Endodermal cell (in vitro differentiated cells): ENCODE results near the gene C1orf116. TPM values are rescaled to one million over a fixed set of nuclear protein-coding genes. Genes with fewer than 3 reads are reported as not detected.

Experiments used
- DNase-seq: peaks from one replicate; pipeline ENCODE4 v3.0.0-alpha.2; 2017
- H3K27ac ChIP-seq: 2 replicates; pipeline ENCODE4 v1.5.1; 2013; ENCODE audit warnings: mild to moderate bottlenecking, low read depth, low read length, moderate library complexity
- H3K27me3 ChIP-seq: 2 replicates; pipeline ENCODE4 v1.6.1; 2013; ENCODE audit warnings: mild to moderate bottlenecking, low read length, moderate library complexity; ENCODE audit not compliant: insufficient read depth, control insufficient read depth, poor library complexity, severe bottlenecking
- H3K36me3 ChIP-seq: 2 replicates; pipeline ENCODE4 v1.7.0; 2013; ENCODE audit warnings: mild to moderate bottlenecking, low read length, moderate library complexity; ENCODE audit not compliant: control insufficient read depth, insufficient read depth
- H3K4me1 ChIP-seq: one replicate; pipeline ENCODE4 v1.7.0; 2013; ENCODE audit warnings: low read length; ENCODE audit not compliant: control insufficient read depth, insufficient read depth
- H3K4me3 ChIP-seq: 2 replicates; pipeline ENCODE4 v1.5.1; 2013; ENCODE audit warnings: mild to moderate bottlenecking, low read length, moderate library complexity
- H3K9ac ChIP-seq: 2 replicates; pipeline ENCODE4 v1.6.1; 2013; ENCODE audit warnings: mild to moderate bottlenecking, low read length, moderate library complexity; ENCODE audit not compliant: poor library complexity, severe bottlenecking; ENCODE audit errors: extremely low read depth
- H3K9me3 ChIP-seq: 2 replicates; pipeline ENCODE4 v1.6.1; 2013; ENCODE audit warnings: mild to moderate bottlenecking, low read length, moderate library complexity; ENCODE audit not compliant: control insufficient read depth
- H3K27ac Mint-ChIP-seq: 2 replicates; pipeline ENCODE4 v1.8.0; 2020; ENCODE audit warnings: mixed read lengths
- H3K27me3 Mint-ChIP-seq: 2 replicates; pipeline ENCODE4 v1.8.0; 2021; ENCODE audit warnings: mild to moderate bottlenecking, mixed read lengths; ENCODE audit not compliant: insufficient read depth
- H3K36me3 Mint-ChIP-seq: 2 replicates; pipeline ENCODE4 v1.8.0; 2020; ENCODE audit warnings: low read depth, mixed read lengths
- H3K4me1 Mint-ChIP-seq: 2 replicates; pipeline ENCODE4 v1.8.0; 2020; ENCODE audit warnings: mixed read lengths
- H3K4me3 Mint-ChIP-seq: 2 replicates; pipeline ENCODE4 v1.8.0; 2020; ENCODE audit warnings: mild to moderate bottlenecking, moderate library complexity, mixed read lengths
- H3K9me3 Mint-ChIP-seq: 2 replicates; pipeline ENCODE4 v1.8.0; 2020; ENCODE audit warnings: mild to moderate bottlenecking, mixed read lengths
- CTCF ChIP-seq: fragments of 200-600 bp; sonication (generic); conservative IDR thresholded peaks from 2 replicates; pipeline ENCODE4 v1.5.0; 2021; ENCODE audit warnings: antibody characterized with exemption, mild to moderate bottlenecking
- WGBS, 2 experiments: methylation state at CpG; one replicate each; pipeline versions ENCODE4 v1.1.5 to v1.1.7; 2013; ENCODE audit warnings: missing lambda C conversion rate in 2 of 2, mixed read lengths in 1 of 2; ENCODE audit not compliant: insufficient coverage in 1 of 2, insufficient read length in 1 of 2; 5-methylcytosine and 5-hydroxymethylcytosine counted together
- total RNA-seq, 2 donors: library from RNA; stranded (reverse); fragmentation: NEBNext Ultra II Directional in 1 of 2; extraction: Animal tissue kit (Norgen Biotek cat#: 25700) in 1 of 2; gene quantifications; 2 replicates in 1 of 2; 3 replicates in 1 of 2; pipeline ENCODE4 v1.2.1, GENCODE V29; 2021

The C1orf116 gene
- total RNA-seq, 2 donors from 2014 or later, result 0.55 to 0.60 TPM

GRCh38 chr1:207049514-207049913 is 17.0 kb upstream of the C1orf116 start:
- Mint-ChIP-seq H3K4me3 (peak overlapping the region; percentile 99), H3K4me1 (peaks cover 29% of the 10 kb centered on the region), H3K36me3 (peaks cover 10% of the 10 kb centered on the region), H3K27ac (no peak overlapping the region), H3K27me3 (peaks cover 2% of the 10 kb centered on the region), H3K9me3 (no peaks in the 10 kb centered on the region)
- TF ChIP-seq CTCF, result no peak
- Histone ChIP-seq H3K27me3 (no peaks in the 10 kb centered on the region), H3K36me3 (peaks cover 47% of the 10 kb centered on the region), H3K4me3 (peak overlapping the region; percentile 97), H3K27ac (no peak overlapping the region), H3K9ac (peak overlapping the region; percentile 94), H3K9me3 (no peaks in the 10 kb centered on the region), H3K4me1 (peaks cover 6% of the 10 kb centered on the region)
- 68 to 77% methylated on average over 8 of the region's 8 CpGs for WGBS, 2 experiments
- DNase-seq, result no peak

GRCh38 chr1:207049054-207049453 is 16.5 kb upstream of the C1orf116 start:
- H3K27me3 ChIP-seq, result no peaks in the 10 kb centered on the region
- no peak overlapping the region for H3K9ac ChIP-seq
- no peak for DNase-seq
- no peak for TF ChIP-seq CTCF
- Mint-ChIP-seq H3K4me3 (peak overlapping the region; percentile 99), H3K9me3 (no peaks in the 10 kb centered on the region), H3K4me1 (peaks cover 29% of the 10 kb centered on the region), H3K36me3 (peaks cover 10% of the 10 kb centered on the region), H3K27me3 (peaks cover 2% of the 10 kb centered on the region), H3K27ac (no peak overlapping the region)
- no peaks in the 10 kb centered on the region for H3K9me3 ChIP-seq
- peaks cover 47% of the 10 kb centered on the region for H3K36me3 ChIP-seq
- 92 to 96% methylated on average over 3 to 4 of the region's 4 CpGs for WGBS, 2 experiments
- H3K4me3 ChIP-seq, result peak overlapping the region; percentile 97
- H3K4me1 ChIP-seq, result peaks cover 6% of the 10 kb centered on the region
- no peak overlapping the region for H3K27ac ChIP-seq

GRCh38 chr1:207048041-207048440 is 15.5 kb upstream of the C1orf116 start:
- DNase-seq, result no peak
- peak overlapping the region; percentile 67 for H3K4me3 ChIP-seq
- H3K27ac Mint-ChIP-seq, result no peak overlapping the region
- no peak overlapping the region for H3K4me3 Mint-ChIP-seq
- 86 to 88% methylated on average over 6 of the region's 6 CpGs for WGBS, 2 experiments
- H3K36me3 Mint-ChIP-seq, result peaks cover 14% of the 10 kb centered on the region
- H3K9me3 ChIP-seq, result no peaks in the 10 kb centered on the region
- peaks cover 27% of the 10 kb centered on the region for H3K4me1 Mint-ChIP-seq
- no peaks in the 10 kb centered on the region for H3K27me3 ChIP-seq
- H3K9me3 Mint-ChIP-seq, result no peaks in the 10 kb centered on the region
- TF ChIP-seq CTCF, result no peak
- H3K36me3 ChIP-seq, result peaks cover 47% of the 10 kb centered on the region
- peaks cover 6% of the 10 kb centered on the region for H3K4me1 ChIP-seq
- H3K27me3 Mint-ChIP-seq, result no peaks in the 10 kb centered on the region
- H3K9ac ChIP-seq, result no peak overlapping the region
- H3K27ac ChIP-seq, result no peak overlapping the region
